PC-3 (cell line): ENCODE data around the gene CSDE1.

Experiments
- CTCF ChIP-seq: fragments of 300-600 bp; sonication (generic); conservative IDR thresholded peaks from 2 replicates; pipeline ENCODE4 v1.5.1; 2017; ENCODE audit warnings: antibody characterized with exemption, low read depth, mild to moderate bottlenecking, low read length
- EZH2 ChIP-seq: fragments of 300-600 bp; sonication (generic); IDR thresholded peaks from one replicate; pipeline ENCODE4 v1.6.1; 2017; ENCODE audit warnings: antibody characterized with exemption, mild to moderate bottlenecking, low read length; ENCODE audit not compliant: unreplicated experiment
- EZH2phosphoT487 ChIP-seq: fragments of 300-600 bp; sonication (generic); IDR thresholded peaks from 2 replicates; pipeline ENCODE4 v1.6.1; 2018; ENCODE audit warnings: mild to moderate bottlenecking, antibody characterized with exemption, low read length, borderline replicate concordance

DNA sequence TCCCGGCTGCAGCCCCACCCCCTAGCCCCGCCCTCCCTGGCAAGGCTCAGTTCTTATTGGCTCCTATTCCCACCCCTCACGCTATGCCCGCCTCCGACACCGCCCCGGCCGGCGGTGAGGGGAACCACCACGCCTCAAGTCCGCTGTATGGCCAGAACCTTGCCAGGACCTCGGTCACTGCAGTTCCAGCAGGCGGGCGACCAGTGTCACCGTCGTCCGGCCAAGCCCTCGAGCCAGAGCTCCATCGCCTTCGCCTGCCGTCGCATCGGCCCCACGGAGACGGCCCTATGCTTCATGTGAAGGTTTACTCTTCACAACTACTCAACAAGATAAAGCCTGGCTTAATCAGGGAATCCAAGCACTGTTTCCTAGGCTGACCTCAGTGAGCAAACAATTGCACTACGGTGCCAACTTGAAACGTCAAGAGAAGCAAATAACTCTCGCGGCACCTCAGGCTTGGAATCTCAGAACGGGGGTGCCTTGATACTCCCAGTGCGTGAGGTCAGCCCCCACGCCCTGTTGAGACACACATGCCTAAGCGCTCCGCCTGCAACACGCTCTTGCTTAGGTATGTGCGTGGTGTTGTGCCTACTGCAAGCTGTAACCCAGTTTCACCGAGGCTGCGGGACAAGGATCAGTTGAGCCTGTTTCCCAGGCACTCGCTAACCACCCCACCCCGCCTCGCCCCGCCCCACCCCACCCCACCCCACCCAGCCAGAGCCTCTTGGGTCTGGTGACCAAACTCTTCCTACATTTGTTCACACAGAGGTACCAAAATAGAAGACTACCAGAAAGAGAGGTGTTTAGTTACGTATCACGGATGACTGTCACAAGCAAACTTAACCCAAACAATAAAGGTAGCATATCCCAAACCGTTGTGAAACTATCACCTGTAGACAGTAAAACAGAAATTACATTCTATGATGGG, 87.4 kb downstream of the CSDE1 start:
- TF ChIP-seq CTCF (no peak), EZH2 (no peak), EZH2phosphoT487 (no peak)
